Central memory CD8-positive, alpha-beta T cell (primary cell): ENCODE measurements around the gene NCF2.
A peak's percentile ranks its signal among the peaks of the same experiment; 100 is the strongest.

Source experiments
- ATAC-seq: fragments of 150-1000 bp; cut with Tn5 transposase; replicated peaks from 2 replicates; pipeline ENCODE4 v1.10.0; 2022; ENCODE audit warnings: mild to moderate bottlenecking, moderate FRiP score, moderate number of reproducible peaks; ENCODE audit not compliant: poor library complexity, severe bottlenecking; ENCODE audit errors: extremely low read depth
- DNase-seq, 2 donors: peaks; one replicate each; pipeline ENCODE4 v3.0.0; 2021; ENCODE audit warnings: low spot score in 2 of 2
- H3K27ac Mint-ChIP-seq: one replicate; pipeline ENCODE4 v1.8.0; 2022; ENCODE audit warnings: low read depth, mild to moderate bottlenecking, moderate library complexity, mixed read lengths
- H3K27me3 Mint-ChIP-seq: one replicate; pipeline ENCODE4 v1.8.0; 2022; ENCODE audit warnings: mixed read lengths
- H3K36me3 Mint-ChIP-seq: one replicate; pipeline ENCODE4 v1.8.0; 2022; ENCODE audit warnings: mild to moderate bottlenecking, moderate library complexity, mixed read lengths; ENCODE audit not compliant: insufficient read depth
- H3K4me1 Mint-ChIP-seq: one replicate; pipeline ENCODE4 v1.8.0; 2022; ENCODE audit warnings: mixed read lengths
- H3K4me3 Mint-ChIP-seq: one replicate; pipeline ENCODE4 v1.8.0; 2022; ENCODE audit warnings: mild to moderate bottlenecking, moderate library complexity, mixed read lengths
- H3K9me3 Mint-ChIP-seq: one replicate; pipeline ENCODE4 v1.8.0; 2022; ENCODE audit warnings: mixed read lengths

NCF2 gene

DNA sequence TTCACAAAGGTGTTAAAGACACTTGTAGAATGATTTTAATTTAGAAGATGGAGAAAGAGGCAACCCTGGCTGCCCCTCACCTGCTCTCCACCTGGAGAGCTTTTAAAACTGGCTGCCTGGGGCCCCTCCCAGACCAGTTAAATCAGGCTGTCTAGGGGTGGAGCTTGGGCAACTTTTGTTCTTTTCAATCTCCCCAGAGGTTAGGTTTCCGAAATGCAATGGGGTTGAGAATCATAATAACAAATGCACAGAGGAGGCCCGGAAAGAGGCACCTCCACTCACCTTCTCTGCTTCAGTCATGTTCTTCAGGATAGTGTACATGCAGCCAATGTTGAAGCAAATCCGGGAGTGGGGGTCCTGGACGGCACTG lies 400 bp downstream of the NCF2 start:
- Mint-ChIP-seq H3K27ac (peak overlapping the region; percentile 77), H3K9me3 (no peaks in the 10 kb centered on the region), H3K27me3 (no peaks in the 10 kb centered on the region), H3K4me3 (peak overlapping the region; percentile 54), H3K4me1 (peaks cover 19% of the 10 kb centered on the region), H3K36me3 (peaks cover 4% of the 10 kb centered on the region)
- ATAC-seq (no peak), DNase-seq (no peak)

DNA sequence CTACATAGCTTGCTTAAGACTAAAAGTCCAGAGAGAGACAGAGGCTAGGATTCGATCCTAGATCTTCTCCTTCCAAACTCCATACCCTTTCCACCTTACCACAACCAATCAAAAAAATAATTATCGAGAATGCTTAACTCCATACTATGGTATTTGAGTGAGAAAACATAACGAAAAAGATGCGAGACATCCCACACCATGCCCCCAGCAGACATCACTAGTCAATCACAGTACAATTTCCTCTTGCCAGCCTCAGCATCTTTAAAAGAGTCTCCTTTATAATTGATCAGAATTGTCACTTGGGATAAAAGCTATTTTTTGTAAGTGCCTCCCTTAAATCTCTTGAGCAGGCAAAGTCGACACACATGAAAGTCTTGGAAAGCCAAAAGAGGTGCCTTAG lies 875 bp downstream of the NCF2 start:
- Mint-ChIP-seq H3K27me3 (no peaks in the 10 kb centered on the region), H3K4me3 (no peak overlapping the region), H3K9me3 (no peaks in the 10 kb centered on the region), H3K4me1 (peaks cover 19% of the 10 kb centered on the region), H3K36me3 (peaks cover 4% of the 10 kb centered on the region), H3K27ac (peak overlapping the region; percentile 29)
- no peak for ATAC-seq
- DNase-seq, result no peak

DNA sequence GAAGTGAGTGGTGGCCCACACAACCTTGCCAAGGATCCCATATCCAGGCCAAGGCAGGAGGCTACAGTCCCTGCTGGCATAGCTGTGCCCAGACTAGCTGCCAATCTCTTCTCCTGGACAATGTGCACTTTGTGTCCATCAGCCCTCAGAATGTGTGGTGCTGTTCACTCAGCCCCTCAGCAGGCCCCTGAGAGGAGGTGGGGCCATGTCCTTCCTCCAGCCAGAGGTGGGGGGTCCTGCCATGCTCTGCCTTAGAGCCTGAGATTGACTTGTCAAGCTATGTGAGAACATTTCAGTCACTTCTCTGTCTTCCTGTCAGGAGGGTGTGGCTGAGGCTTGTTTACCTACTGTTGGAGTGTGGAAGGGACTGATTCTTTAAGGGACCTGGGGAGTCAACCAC lies 1.4 kb downstream of the NCF2 start:
- Mint-ChIP-seq H3K36me3 (peaks cover 4% of the 10 kb centered on the region), H3K4me3 (no peak overlapping the region), H3K27ac (peak overlapping the region; percentile 29), H3K9me3 (no peaks in the 10 kb centered on the region), H3K4me1 (peaks cover 19% of the 10 kb centered on the region), H3K27me3 (no peaks in the 10 kb centered on the region)
- no peak for ATAC-seq
- no peak for DNase-seq

DNA sequence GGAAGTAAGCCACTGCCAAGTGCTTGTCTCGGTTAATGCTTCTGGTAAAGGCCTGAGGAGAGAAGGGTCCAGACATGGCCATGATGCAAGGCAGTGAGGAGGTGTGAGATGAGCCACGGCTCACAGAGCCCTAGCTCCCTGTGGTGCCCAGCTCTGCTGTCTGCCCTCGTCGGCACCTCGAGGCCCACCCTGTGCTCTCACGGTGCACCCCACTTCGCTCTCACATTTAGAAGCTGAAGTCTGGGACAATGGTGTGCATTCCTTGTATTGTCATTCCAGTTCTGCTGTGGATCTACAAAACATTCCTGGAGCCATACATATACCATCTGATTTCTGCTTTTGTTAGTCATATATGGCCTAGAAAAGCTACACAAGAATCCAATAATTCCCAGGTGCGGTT lies 3.3 kb downstream of the NCF2 start:
- ATAC-seq (no peak), DNase-seq (no peak)
- no peak overlapping the region for H3K27ac Mint-ChIP-seq
- H3K9me3 Mint-ChIP-seq, result no peaks in the 10 kb centered on the region
- H3K27me3 Mint-ChIP-seq, result no peaks in the 10 kb centered on the region
- H3K36me3 Mint-ChIP-seq, result peaks cover 5% of the 10 kb centered on the region
- peaks cover 19% of the 10 kb centered on the region for H3K4me1 Mint-ChIP-seq
- H3K4me3 Mint-ChIP-seq, result no peak overlapping the region

DNA sequence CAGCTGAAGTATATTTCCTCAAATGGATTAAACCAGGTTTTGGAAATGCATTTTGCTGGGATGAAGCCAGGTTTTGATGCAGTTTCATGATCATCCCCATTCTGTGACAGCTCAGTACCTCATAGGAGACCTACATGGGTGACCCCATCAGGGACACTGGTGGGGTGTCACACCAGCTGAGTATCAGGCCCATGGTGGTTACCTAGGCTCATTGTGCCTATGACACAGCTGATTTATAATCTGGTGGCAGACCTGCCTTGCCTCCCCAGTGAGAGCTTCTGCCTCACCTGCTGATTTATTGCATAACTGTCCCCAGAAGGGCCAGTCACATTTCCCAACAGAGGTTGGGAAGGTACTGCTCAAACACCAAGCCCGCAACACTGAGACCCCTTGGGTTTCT lies 3.8 kb downstream of the NCF2 start:
- H3K4me3 Mint-ChIP-seq, result no peak overlapping the region

DNA sequence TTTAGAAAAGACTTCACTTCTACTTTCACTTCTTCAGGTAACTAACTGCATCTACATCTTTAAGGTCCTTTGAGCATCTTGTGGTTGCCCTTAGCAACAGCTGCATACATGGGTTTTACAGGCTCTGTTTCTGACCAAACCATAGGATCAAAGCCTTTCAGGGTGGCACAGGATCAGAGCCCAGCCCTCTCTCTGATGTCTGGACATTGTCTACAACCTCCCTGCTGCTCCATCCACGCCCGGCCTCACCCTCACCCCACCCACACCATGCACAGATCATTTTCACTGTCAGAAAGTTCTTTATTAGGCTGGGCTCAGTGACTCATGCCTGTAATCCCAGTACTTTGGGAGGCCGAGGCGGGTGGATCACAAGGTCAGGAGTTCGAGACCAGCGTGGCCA lies 5.2 kb downstream of the NCF2 start:
- Mint-ChIP-seq H3K4me3 (no peak overlapping the region), H3K27me3 (no peaks in the 10 kb centered on the region), H3K9me3 (no peaks in the 10 kb centered on the region), H3K4me1 (peaks cover 8% of the 10 kb centered on the region), H3K27ac (no peak overlapping the region), H3K36me3 (peaks cover 5% of the 10 kb centered on the region)
- ATAC-seq (no peak), DNase-seq (no peak)

More for the DNA sequence above, 3.8 kb downstream of the NCF2 start:
- no peaks in the 10 kb centered on the region for H3K9me3 Mint-ChIP-seq
- no peaks in the 10 kb centered on the region for H3K27me3 Mint-ChIP-seq
- no peak overlapping the region for H3K27ac Mint-ChIP-seq
- peaks cover 19% of the 10 kb centered on the region for H3K4me1 Mint-ChIP-seq
- DNase-seq, result no peak
- ATAC-seq, result no peak
- peaks cover 5% of the 10 kb centered on the region for H3K36me3 Mint-ChIP-seq

DNA sequence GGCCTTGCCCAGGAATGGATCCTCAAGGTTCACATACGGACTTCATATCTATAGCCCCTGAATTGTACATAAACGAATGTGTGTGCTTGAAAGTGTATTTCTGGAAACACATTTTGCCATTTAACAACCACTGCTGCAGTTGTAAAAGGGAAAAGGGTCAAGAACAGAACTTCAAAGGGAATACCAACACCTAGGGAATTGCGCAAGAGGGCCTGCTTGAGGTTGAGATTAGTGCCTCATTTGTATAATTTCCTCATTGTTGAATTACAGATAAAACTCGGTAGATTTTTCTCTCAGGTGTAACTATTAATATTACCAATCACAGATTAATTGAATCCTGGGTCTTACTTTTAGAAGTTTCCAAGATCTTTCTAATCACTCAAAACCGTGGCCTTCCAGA lies 6.1 kb downstream of the NCF2 start:
- Mint-ChIP-seq H3K36me3 (peaks cover 5% of the 10 kb centered on the region), H3K4me3 (no peak overlapping the region), H3K27ac (no peak overlapping the region), H3K4me1 (peaks cover 1% of the 10 kb centered on the region), H3K9me3 (no peaks in the 10 kb centered on the region), H3K27me3 (no peaks in the 10 kb centered on the region)
- no peak for ATAC-seq
- no peak for DNase-seq

DNA sequence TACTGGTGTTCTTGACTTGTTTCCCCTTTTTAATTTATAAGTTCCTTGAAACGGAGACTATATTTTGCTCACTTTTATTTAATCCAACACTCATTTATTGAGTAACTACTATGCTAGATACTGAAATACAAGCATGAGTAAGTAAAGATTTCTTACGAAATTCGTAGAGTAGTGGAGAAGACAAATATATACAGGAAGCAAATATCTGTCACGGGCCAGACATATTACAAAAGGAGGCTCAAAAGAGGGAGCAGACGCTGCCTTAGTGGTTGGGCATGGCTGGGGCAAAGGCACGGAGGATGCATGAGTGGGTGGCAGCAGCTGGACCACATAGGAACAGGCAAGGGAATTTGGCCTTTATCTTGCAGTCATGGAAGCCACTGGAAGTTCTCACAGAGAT lies 6.8 kb downstream of the NCF2 start:
- no peak for ATAC-seq
- Mint-ChIP-seq H3K27ac (no peak overlapping the region), H3K36me3 (peaks cover 5% of the 10 kb centered on the region), H3K4me1 (no peaks in the 10 kb centered on the region), H3K27me3 (no peaks in the 10 kb centered on the region), H3K4me3 (no peak overlapping the region), H3K9me3 (no peaks in the 10 kb centered on the region)
- no peak for DNase-seq

DNA sequence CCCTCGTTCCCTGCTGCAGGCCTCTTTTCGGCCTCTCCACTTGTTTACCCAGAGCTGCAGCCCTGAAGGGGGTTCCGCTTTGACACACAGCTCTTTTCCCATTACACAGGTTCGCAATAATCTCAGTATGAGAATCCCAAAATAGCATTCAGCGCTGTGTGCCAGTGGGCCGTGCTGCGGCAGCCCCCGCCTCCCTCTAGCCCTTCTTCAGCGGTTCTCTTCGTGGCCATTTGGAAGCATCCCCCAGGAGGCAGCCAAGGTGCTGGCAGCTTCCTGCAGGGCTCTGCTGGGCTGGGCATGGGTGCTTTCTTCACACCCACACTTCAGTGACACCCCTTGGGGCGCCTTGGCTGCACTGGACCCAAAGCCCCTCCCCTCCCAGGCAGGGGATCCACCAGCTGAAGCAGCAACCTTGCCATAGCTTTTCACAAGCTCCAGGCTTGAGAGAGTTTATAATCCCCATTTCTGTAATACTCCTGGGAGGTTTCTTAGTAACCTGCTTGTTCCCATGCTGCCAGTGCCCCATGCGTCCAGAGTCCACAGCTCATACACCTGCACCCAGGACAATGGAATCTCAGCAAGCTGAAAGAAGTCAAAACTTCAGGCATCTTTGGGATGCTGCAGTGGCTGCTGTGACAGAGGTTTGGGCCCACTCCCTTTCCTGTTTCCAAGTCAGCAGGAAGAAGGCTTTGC lies 8.1 kb downstream of the NCF2 start:
- Mint-ChIP-seq H3K36me3 (peaks cover 5% of the 10 kb centered on the region), H3K4me3 (no peak overlapping the region), H3K9me3 (no peaks in the 10 kb centered on the region), H3K27me3 (no peaks in the 10 kb centered on the region), H3K27ac (no peak overlapping the region), H3K4me1 (no peaks in the 10 kb centered on the region)
- ATAC-seq (no peak), DNase-seq (no peak)

DNA sequence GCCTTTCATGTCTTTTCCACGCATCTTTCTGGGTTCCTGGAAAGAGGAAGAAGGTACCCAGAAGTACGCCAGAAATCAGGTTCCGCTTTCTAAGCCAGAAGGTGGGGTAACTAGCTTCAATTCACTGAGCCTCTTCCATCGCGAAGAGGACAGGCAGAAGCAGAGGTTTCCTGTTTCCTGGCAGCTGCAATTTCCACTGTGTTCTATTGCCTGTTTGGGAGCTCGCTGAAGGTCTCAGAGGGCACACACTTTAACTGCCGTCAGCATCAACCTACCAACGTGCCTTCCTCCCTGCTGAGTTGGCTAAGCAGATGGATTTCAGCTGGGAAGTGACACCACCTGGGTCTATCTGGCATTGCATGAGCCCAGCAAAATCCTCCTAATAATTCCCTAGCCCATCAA lies 10.0 kb downstream of the NCF2 start:
- no peak overlapping the region for H3K27ac Mint-ChIP-seq
- H3K4me3 Mint-ChIP-seq, result no peak overlapping the region
- peak; percentile 49 for ATAC-seq
- no peaks in the 10 kb centered on the region for H3K27me3 Mint-ChIP-seq
- no peak for DNase-seq
- no peaks in the 10 kb centered on the region for H3K4me1 Mint-ChIP-seq
- H3K36me3 Mint-ChIP-seq, result peaks cover 3% of the 10 kb centered on the region
- no peaks in the 10 kb centered on the region for H3K9me3 Mint-ChIP-seq

DNA sequence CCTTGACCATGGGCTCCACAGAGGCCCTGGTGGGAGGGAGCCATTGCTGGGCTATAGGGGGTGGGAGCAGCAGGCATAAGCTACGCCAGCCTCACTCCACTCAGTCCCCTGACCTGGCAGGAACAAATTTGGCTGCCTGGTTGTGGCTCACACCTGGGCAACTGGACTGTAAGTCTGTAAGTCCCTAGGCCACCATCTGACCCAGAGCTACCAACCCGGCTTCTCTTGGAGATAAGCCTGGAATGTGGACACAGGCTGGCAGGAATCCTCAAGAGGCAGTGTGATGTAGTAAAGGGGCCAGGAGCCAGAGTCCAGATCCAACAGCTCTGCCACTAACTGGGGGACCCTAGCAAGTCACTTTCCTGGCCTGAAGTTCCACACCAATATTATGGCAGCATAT lies 11.4 kb downstream of the NCF2 start:
- no peak for DNase-seq
- no peak overlapping the region for H3K4me3 Mint-ChIP-seq
- no peak for ATAC-seq
- no peaks in the 10 kb centered on the region for H3K27me3 Mint-ChIP-seq
- H3K27ac Mint-ChIP-seq, result no peak overlapping the region
- H3K36me3 Mint-ChIP-seq, result peaks cover 1% of the 10 kb centered on the region
- no peaks in the 10 kb centered on the region for H3K4me1 Mint-ChIP-seq
- no peaks in the 10 kb centered on the region for H3K9me3 Mint-ChIP-seq

DNA sequence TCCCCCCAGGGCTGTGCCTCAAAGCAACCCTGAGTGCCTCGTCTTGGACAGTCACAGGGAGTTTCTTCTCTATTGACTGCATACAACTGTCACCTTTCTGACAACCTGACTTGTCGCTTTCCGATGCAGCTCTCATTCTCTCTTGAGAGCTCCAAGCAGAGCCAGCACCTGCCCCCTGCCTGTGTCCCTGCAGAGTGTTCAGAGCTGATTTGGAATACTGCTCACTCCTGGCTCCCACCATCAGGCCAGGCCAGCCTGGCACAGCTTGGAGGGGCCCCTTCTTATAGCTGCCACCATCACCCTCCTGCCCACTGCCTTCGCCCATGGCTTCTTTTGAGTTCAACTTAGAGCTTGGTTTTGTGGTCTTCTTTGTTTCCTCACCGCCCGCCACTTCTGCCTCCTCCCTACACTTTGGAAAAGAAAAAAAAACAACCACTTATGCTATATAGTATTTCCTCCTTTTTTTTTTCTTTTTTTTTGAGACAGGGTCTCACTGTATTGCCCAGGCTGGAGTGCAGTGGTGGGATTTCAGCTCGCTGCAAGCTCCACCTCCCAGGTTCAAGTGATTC lies 12.3 kb downstream of the NCF2 start:
- ATAC-seq (no peak), DNase-seq (no peak)
- no peaks in the 10 kb centered on the region for H3K4me1 Mint-ChIP-seq
- no peak overlapping the region for H3K4me3 Mint-ChIP-seq
- H3K27me3 Mint-ChIP-seq, result no peaks in the 10 kb centered on the region
- H3K36me3 Mint-ChIP-seq, result no peaks in the 10 kb centered on the region
- H3K27ac Mint-ChIP-seq, result no peak overlapping the region
- no peaks in the 10 kb centered on the region for H3K9me3 Mint-ChIP-seq

DNA sequence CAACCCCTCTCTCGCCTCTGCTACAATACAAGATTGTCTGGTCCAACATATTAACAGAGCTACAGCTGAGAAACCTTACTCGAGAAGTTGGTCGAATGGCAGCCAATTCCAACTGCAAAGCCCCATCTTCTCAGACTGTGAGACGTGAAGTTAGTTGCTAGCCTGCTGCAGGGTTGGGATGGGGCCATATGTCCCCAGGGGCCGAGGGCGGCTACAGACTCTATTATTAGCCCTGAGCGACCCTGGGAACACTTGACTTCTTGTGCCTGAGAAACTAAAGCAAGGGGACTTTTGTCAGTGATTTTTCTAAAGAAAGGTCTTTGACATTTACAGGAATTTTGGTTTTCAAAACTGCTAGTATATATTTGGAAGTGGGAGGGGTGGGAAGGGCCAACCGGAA lies 13.7 kb downstream of the NCF2 start:
- ATAC-seq (no peak), DNase-seq (no peak)
- no peaks in the 10 kb centered on the region for H3K27me3 Mint-ChIP-seq
- no peaks in the 10 kb centered on the region for H3K9me3 Mint-ChIP-seq
- no peak overlapping the region for H3K4me3 Mint-ChIP-seq
- no peak overlapping the region for H3K27ac Mint-ChIP-seq
- H3K4me1 Mint-ChIP-seq, result no peaks in the 10 kb centered on the region
- H3K36me3 Mint-ChIP-seq, result no peaks in the 10 kb centered on the region
